GM18519 (cell line): Measurements from ENCODE around the gene COBL.

Source experiments
- ATAC-seq: cut with Tn5 transposase; IDR thresholded peaks from one replicate; pipeline ENCODE4 v1.9.1; 2021; ENCODE audit warnings: mild to moderate bottlenecking, moderate library complexity; ENCODE audit not compliant: unreplicated experiment, low FRiP score

The COBL gene

GRCh38 chr7:51326656-51327286 lies 10.2 kb upstream of the COBL start:
- no peak for ATAC-seq

GRCh38 chr7:51325908-51326307 lies 9.3 kb upstream of the COBL start:
- ATAC-seq, result no peak

GRCh38 chr7:51325261-51325676 lies 8.7 kb upstream of the COBL start:
- ATAC-seq, result no peak

DNA sequence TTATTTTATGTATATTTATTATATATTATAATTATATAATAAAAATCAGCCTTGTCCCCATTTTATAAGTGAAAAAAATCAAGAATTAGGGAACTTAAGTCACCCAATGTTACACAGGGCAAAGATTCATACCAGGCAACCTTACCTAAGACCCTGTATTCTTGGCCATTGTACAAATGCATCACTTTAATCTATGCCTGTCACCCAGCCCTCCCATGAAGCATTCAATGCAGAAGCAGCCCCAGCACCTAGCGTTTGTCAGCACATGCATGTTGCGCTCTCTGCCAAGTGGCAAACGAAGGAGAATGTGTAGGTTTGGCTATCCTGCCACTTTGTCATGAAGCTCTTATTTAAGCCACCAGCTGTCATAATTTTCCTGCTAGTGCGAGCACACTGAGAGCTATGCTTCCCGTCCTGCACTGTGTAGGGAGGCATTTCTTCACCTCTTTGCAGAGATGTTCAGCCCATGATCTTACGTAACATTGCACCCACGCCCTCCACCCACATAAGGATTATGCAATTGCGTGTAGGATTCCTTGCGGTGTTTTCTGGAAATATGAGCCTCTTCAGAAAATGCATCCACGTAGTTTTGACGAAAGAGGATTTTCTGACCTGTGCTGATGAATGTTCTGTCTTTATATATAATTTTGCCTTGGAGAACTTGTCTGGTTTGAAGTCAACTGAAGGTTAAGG lies 7.7 kb upstream of the COBL start:
- no peak for ATAC-seq

DNA sequence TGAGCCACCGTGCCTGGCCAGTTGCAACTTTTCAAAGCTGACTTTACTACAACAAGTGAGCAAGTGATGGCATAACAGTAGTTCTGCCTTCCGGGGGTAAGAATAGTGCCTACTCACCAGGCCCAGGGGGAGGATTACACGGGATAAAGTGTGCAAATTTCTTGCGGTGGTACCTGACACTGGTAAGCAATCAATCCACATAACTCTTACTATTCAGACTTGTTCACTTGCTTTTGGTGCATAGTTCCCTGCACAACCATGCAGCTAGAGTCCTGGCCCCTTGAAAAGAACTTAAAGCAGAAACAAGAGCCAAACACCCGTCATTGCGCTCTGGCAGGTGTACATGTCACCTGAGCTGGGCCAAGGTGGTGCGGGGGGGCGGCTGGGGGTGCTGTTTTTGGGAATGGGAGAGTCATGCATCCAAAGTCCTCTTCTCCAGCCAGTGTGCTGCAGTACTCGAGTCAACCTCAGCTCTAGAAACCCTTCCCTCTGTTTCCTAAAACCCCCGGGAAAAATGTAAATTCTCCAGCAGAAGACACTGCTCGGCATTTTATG lies 5.4 kb upstream of the COBL start:
- no peak for ATAC-seq

DNA sequence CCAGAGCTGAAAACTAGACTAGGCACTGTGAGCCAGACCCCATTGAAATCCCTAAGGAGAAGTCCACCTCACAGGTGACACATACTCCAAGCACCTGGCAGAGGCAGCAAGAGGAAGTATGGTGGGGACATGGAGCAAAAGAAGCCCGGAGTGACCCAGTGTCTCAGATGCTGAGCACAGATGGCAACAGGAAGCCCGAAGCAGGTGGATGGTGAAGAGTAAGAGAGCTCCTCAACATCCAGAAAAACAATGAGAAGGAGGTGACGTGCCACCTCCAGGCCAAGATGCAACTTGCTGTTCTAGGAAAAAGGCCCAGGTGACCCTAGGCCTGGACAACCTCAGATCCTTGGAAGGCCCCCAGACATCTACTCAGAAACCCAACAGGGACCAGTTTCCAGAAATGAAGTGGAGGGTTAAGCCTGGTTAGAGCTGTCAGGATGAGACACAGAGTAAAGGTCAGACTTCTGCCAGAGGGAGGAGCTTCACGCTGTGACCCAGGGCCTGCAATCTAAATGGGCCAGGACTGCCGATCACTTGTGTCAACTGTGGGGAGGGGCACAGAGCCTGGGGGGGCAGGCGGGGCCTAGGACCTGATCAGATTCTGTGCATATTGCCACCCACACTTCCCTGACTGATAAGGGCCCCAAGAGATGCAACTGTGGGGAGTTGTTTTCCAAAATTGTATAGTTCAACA lies 2.4 kb upstream of the COBL start:
- ATAC-seq, result no peak

- ATAC-seq, result no peak
Observed at GRCh38 chr7:51318001-51318400, 1.4 kb upstream of the COBL start.

DNA sequence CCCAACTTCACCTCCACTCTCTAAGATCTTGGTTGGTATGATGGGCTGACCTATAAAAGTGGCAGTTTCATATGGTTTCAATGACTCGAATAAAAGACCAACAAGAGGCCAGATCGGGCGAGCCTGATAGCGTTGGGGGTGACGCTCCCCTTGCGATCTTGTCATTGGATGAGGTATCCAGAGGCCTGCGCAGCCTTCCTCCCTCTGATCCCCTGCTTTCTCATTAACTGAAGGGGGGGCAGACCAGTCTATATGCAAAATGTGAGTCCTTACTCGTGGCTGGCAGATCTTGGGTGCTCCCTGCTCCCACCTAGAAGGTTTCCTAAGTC lies 937 bp upstream of the COBL start:
- ATAC-seq, result no peak

DNA sequence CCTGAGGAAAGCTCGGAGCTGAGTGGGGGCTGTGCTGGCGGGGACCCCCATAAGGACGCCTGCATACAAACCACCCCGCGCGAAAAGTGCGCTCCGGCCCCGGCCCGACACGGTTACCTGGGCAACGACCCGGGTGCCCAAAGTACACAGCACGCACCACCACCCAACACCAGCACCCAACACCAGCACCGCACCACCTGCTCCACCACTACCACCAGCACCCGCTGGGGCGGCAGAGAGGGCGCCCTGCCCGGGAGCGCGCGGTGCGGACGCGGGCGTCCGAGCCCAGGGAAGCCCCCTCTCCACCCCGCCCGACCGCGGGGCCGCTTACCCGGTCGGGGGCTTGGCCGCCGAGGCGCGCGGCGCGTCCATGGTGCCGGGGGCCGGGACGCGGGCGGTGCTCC lies 345 bp downstream of the COBL start:
- ATAC-seq, result no peak

DNA sequence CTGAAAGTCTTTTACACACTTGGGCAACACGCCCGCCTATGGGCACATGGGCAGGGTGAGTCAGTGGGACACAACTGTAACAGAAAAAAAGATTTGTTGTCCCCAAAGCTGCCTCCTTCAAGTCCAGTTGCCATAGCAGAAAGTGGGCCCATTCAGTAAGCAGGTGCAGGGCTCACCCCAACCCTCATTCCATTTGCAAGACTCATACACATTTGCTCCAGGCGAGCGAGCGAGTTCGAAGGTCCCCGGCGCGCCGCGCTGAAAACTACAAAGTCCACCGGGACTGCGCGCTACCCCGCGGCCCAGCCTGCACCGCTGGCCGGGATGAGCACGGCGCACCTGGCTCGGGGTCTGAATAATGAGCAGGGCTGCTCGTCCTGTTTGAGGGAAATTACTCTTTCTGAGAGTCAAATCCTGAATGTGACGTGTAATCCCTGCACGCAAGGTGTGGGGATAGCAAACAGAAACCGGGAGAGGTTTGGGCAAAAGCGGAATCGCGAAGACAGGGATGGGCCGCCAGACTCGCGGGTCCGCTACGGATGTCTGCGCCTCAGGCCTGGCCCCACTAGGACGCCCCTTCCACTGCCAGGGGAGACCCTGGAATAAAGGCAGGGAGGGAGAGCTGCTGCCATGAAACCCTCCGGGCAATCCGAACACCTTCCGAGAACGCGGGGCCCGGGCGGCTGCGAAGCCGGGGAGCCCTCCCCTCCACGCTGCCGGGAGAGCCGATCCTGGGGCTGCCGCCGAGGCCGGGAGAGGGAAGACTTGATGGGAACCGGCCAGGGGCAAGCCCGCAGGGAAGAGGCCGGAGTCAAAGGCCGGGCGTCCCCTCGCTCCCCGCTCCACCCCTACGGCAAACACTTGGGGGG lies 982 bp downstream of the COBL start:
- no peak for ATAC-seq

DNA sequence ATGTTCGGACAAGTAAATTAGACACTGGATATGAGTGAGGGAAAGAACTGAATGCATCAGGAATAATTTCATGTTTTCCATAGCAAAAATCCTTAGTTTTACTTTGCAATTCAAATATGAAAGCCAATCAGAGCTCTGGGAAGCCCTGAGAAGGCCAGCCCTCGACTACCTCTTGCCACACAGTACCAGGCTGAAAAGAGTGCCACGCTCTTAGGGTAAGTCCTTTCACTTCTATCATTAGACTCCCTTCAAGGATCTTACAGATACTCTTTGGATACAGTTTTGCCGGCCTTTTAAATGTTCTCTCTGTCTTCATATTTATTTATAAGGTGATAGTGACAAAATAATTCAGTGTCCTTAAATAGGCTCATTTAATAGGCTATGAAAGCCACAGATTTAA lies 1.9 kb downstream of the COBL start:
- ATAC-seq, result no peak

DNA sequence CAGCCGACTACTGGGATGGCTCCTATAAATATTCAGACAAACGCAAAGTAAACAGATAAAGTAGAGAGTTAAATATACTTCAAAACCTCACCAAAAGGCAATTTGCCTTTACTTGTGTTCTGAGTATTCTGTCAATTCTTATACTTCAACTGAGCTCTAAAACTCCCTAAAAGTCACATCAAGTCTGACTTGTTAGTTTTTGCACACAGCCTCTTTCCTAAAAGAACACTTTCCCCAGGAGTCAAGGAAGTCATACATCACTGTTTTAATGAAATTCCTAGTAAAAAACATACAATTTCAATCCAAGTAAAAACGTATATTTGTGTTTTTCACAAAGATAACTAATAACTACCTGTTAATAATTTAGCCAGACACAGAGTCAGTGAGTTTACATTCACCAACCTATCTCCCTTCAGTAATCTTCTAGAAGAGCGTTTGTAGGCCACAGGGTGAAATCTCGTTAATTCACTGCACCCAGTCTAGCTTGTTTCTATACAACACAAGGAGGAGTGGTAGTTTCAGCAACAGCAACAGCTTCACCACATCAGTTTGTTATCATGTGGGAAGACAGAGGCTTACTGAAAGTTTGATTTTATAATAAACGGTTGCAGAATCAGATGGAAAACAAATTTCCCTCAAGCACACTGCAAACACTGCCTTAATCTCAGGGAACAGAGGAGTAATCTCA lies 2.7 kb downstream of the COBL start:
- no peak for ATAC-seq

DNA sequence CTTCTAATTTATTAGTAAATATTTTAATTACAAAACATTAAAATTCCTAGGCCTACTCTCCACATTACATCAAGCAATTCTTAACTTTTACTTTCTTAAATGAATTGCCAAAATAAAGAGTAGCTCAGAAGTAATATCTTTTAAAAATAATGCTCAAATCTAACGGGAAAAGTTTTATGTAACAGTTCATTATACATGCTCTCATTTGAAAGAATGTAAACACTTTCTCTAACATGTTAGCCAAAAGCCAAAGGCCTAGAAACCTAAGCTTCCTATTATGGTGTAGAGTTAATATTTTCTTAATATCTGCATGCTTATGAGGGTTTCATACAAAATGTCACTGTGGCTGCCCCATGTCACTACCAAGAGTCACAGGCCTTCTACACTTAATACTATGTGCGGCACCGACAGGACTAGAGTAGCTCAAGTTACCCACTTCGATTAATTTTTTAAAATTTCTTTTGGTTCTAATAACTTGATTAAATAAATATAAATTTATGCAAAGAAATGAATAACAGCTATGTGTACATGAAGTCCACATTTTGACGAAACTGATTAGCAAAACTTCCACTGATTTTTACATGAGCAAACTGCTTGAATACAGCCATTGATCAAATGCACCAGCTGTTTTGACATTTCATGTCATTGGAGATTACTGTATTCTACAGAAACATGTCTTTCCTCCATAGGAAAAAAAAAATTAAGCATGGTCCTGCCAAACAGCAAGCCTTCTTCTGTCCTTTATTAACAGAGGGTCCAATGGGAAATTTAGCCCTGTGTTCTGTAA lies 3.5 kb downstream of the COBL start:
- ATAC-seq, result no peak

DNA sequence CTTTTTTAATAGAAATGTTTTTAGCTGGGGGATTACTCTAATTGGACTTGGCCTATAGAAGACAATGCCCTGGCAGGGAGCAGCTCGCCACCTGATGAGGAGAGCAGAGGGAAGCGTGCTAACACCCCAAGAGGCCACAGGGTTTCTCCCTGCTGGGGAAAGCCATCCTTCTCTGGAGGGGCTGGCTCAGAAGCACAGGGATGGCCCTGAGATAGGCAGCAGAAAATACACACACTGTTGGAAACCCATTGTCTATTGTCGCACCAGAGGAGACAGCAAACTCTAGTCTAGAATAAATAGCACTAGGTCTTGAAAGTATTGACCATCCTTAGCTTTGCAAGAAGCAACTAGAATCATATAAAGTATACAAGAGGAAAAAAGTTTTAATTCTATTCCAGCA lies 5.4 kb downstream of the COBL start:
- ATAC-seq, result no peak

GRCh38 chr7:51310131-51310583 lies 6.5 kb downstream of the COBL start:
- no peak for ATAC-seq

DNA sequence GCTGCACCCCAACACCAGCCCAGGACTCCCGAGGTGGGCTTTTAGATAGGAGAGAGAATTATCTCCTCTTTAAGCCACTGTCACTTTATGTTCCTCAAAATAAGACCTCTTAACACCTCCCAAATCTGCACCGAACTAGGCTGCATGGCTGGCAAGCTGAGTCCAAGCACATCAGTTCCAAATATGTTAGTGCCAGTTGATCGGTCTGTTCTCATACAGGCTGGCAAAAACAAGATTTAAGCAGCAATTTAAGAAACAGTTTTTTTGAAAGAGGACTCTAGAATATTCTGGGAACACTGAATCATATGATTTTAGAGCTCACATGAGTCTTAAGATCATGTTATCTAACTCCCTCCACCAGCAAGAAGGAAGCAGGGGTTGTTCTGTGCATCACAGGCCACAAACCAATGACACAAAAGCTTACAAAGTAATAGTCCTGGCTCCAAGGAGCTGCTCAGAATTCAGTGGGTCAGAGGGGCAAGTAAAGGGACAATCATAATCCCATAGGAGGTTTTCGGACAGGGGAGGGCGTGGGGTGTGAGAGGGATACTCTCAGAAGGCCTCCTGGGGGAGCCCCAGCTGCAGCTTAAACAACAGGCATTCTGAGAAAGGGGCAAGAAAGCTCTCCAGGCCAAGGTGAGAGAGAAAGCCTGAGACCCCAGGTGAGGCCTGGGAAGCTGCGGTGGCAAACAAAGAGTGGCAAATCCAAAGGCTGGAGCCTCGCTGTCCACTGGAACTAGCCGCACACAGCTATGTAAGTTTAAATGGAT lies 7.1 kb downstream of the COBL start:
- no peak for ATAC-seq

DNA sequence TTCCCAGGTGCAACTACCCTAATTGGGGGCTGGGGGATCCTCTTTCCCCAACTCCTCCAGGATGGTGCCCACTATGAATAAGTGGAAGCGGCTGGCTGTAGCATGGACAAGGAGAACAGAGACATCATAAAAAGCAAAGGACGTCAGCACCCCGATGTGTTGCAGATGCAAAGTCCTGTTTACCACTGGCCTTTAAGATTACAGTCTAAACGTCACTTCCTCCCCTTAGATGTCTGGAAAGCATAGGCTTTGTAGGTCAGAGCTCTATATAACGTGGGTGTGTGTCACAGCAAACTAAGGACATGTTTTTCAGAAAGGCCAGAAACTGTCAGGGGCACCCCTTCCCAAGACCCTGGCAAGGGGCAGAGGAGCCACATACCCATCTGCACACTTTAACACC lies 7.9 kb downstream of the COBL start:
- ATAC-seq, result no peak

GRCh38 chr7:51308265-51308664 lies 8.3 kb downstream of the COBL start:
- no peak for ATAC-seq
